ENCODE data around the gene TMEM260. TPM values are rescaled to one million over a fixed set of nuclear protein-coding genes. Genes with fewer than 3 reads are reported as not detected.

The TMEM260 gene
- total and polyA plus RNA-seq, 2 experiments from 2014 or later = 13.3 to 22.9 TPM

DNA sequence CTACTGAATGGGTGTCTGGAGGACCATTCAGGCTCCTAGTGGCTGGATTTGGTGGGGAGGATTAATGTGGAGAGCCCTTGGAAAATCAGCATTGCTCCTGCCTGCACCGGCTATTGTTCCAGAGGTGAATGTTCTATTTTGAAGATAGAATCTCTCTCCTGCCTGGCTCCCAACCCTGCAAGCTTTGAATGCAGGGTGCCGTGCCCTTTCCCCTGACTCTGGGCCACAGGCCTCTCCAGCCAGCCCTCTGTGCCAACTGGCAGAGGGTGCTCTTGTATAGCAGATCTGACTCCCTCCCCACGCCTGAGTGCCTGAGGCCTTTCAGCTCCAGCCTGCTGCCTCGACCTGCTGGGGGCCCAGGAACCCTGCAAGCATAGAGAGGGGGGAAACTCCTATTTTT is 106.8 kb downstream of the TMEM260 start:
- Histone ChIP-seq H4K20me1 (replicated peaks; ENCODE audit: insufficient read depth) (no peaks in the 10 kb centered on the region), H3K4me2 (0 out of 2 replicates have a peak overlapping the region, but pooled peaks have one; percentile 28), H3K9me2 (ENCODE audit: insufficient read depth) (peaks cover 8% of the 10 kb centered on the region; the same call in 1 of the 2 replicates), H3K79me2 (replicated peaks; ENCODE audit: insufficient read depth) (no peaks in the 10 kb centered on the region), H3K4me1 (ENCODE audit: insufficient read depth) (peaks cover 24% of the 10 kb centered on the region), H3K36me3 (ENCODE audit: insufficient read depth) (no peaks in the 10 kb centered on the region), H3F3A (replicated peaks; ENCODE audit: low read depth) (no peaks in the 10 kb centered on the region), H3K27ac (ENCODE audit: low read depth) (no peak overlapping the region), H2AFZ (0 out of 2 replicates have a peak overlapping the region, but pooled peaks have one; percentile 18), H3K4me3 (no peak overlapping the region), H3K27me3 (ENCODE audit: insufficient read depth) (no peaks in the 10 kb centered on the region)
- peak; percentile 97 for ATAC-seq
- H3K27ac Mint-ChIP-seq = no peak overlapping the region
- no peaks in the 10 kb centered on the region for H3K36me3 Mint-ChIP-seq (ENCODE audit: low read depth)
- H3K4me3 Mint-ChIP-seq = no peak overlapping the region
- peaks cover 27% of the 10 kb centered on the region for H3K4me1 Mint-ChIP-seq
- H3K9me3 Mint-ChIP-seq = no peaks in the 10 kb centered on the region; the same call in 2 of the 3 replicates
- DNase-seq (ENCODE audit: low spot score) = peak; percentile 67
- peaks cover 2% of the 10 kb centered on the region for H3K27me3 Mint-ChIP-seq (ENCODE audit: insufficient read depth, low read depth, poor library complexity)
- TF ChIP-seq JUNB (IDR thresholded peaks at IDR 0.05; ENCODE audit: unreplicated experiment) = no peak
- TF ChIP-seq, protein P1, sequence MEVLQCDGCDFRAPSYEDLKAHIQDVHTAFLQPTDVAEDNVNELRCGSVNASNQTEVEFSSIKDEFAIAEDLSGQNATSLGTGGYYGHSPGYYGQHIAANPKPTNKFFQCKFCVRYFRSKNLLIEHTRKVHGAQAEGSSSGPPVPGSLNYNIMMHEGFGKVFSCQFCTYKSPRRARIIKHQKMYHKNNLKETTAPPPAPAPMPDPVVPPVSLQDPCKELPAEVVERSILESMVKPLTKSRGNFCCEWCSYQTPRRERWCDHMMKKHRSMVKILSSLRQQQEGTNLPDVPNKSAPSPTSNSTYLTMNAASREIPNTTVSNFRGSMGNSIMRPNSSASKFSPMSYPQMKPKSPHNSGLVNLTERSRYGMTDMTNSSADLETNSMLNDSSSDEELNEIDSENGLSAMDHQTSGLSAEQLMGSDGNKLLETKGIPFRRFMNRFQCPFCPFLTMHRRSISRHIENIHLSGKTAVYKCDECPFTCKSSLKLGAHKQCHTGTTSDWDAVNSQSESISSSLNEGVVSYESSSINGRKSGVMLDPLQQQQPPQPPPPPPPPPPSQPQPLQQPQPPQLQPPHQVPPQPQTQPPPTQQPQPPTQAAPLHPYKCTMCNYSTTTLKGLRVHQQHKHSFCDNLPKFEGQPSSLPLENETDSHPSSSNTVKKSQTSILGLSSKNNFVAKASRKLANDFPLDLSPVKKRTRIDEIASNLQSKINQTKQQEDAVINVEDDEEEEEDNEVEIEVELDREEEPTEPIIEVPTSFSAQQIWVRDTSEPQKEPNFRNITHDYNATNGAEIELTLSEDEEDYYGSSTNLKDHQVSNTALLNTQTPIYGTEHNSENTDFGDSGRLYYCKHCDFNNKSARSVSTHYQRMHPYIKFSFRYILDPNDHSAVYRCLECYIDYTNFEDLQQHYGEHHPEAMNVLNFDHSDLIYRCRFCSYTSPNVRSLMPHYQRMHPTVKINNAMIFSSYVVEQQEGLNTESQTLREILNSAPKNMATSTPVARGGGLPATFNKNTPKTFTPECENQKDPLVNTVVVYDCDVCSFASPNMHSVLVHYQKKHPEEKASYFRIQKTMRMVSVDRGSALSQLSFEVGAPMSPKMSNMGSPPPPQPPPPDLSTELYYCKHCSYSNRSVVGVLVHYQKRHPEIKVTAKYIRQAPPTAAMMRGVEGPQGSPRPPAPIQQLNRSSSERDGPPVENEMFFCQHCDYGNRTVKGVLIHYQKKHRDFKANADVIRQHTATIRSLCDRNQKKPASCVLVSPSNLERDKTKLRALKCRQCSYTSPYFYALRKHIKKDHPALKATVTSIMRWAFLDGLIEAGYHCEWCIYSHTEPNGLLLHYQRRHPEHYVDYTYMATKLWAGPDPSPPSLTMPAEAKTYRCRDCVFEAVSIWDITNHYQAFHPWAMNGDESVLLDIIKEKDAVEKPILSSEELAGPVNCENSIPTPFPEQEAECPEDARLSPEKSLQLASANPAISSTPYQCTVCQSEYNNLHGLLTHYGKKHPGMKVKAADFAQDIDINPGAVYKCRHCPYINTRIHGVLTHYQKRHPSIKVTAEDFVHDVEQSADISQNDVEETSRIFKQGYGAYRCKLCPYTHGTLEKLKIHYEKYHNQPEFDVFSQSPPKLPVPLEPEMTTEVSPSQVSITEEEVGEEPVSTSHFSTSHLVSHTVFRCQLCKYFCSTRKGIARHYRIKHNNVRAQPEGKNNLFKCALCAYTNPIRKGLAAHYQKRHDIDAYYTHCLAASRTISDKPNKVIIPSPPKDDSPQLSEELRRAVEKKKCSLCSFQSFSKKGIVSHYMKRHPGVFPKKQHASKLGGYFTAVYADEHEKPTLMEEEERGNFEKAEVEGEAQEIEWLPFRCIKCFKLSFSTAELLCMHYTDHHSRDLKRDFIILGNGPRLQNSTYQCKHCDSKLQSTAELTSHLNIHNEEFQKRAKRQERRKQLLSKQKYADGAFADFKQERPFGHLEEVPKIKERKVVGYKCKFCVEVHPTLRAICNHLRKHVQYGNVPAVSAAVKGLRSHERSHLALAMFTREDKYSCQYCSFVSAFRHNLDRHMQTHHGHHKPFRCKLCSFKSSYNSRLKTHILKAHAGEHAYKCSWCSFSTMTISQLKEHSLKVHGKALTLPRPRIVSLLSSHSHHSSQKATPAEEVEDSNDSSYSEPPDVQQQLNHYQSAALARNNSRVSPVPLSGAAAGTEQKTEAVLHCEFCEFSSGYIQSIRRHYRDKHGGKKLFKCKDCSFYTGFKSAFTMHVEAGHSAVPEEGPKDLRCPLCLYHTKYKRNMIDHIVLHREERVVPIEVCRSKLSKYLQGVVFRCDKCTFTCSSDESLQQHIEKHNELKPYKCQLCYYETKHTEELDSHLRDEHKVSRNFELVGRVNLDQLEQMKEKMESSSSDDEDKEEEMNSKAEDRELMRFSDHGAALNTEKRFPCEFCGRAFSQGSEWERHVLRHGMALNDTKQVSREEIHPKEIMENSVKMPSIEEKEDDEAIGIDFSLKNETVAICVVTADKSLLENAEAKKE (CRISPR knock-in tag; IDR thresholded peaks at IDR 0.05) = no peak
- no peak for TF ChIP-seq CREB1 (CRISPR knock-in tag; IDR thresholded peaks at IDR 0.05; ENCODE audit: low read depth)
- TF ChIP-seq, protein P2, sequence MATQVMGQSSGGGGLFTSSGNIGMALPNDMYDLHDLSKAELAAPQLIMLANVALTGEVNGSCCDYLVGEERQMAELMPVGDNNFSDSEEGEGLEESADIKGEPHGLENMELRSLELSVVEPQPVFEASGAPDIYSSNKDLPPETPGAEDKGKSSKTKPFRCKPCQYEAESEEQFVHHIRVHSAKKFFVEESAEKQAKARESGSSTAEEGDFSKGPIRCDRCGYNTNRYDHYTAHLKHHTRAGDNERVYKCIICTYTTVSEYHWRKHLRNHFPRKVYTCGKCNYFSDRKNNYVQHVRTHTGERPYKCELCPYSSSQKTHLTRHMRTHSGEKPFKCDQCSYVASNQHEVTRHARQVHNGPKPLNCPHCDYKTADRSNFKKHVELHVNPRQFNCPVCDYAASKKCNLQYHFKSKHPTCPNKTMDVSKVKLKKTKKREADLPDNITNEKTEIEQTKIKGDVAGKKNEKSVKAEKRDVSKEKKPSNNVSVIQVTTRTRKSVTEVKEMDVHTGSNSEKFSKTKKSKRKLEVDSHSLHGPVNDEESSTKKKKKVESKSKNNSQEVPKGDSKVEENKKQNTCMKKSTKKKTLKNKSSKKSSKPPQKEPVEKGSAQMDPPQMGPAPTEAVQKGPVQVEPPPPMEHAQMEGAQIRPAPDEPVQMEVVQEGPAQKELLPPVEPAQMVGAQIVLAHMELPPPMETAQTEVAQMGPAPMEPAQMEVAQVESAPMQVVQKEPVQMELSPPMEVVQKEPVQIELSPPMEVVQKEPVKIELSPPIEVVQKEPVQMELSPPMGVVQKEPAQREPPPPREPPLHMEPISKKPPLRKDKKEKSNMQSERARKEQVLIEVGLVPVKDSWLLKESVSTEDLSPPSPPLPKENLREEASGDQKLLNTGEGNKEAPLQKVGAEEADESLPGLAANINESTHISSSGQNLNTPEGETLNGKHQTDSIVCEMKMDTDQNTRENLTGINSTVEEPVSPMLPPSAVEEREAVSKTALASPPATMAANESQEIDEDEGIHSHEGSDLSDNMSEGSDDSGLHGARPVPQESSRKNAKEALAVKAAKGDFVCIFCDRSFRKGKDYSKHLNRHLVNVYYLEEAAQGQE (IDR thresholded peaks at IDR 0.05; ENCODE audit: unreplicated experiment) = no peak
- TF ChIP-seq STAT1 (IDR thresholded peaks at IDR 0.05; ENCODE audit: unreplicated experiment) = no peak
- no peak for TF ChIP-seq ZNF331 (CRISPR knock-in tag; IDR thresholded peaks at IDR 0.05; ENCODE audit: low read depth)
- TF ChIP-seq EZH2 (IDR thresholded peaks at IDR 0.05; ENCODE audit: low read depth, unreplicated experiment) = no peak
- TF ChIP-seq, protein P3, sequence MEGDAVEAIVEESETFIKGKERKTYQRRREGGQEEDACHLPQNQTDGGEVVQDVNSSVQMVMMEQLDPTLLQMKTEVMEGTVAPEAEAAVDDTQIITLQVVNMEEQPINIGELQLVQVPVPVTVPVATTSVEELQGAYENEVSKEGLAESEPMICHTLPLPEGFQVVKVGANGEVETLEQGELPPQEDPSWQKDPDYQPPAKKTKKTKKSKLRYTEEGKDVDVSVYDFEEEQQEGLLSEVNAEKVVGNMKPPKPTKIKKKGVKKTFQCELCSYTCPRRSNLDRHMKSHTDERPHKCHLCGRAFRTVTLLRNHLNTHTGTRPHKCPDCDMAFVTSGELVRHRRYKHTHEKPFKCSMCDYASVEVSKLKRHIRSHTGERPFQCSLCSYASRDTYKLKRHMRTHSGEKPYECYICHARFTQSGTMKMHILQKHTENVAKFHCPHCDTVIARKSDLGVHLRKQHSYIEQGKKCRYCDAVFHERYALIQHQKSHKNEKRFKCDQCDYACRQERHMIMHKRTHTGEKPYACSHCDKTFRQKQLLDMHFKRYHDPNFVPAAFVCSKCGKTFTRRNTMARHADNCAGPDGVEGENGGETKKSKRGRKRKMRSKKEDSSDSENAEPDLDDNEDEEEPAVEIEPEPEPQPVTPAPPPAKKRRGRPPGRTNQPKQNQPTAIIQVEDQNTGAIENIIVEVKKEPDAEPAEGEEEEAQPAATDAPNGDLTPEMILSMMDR (conservative IDR thresholded peaks at IDR 0.05; ENCODE audit: low read depth in 2 of 2) = peak; percentile 55 to 81
